Ishikawa (cell line): ENCODE results near the gene CLDN14.
A peak's percentile ranks its signal among the peaks of the same experiment; 100 is the strongest.

Experiments
- EGR1 ChIP-seq: IDR thresholded peaks from 2 replicates; pipeline ENCODE4 v1.6.1; 2012
- EP300 ChIP-seq: IDR thresholded peaks from 2 replicates; pipeline ENCODE4 v1.6.1; 2012; ENCODE audit warnings: borderline replicate concordance
- FOXM1 ChIP-seq: IDR thresholded peaks from 2 replicates; pipeline ENCODE4 v1.6.1; 2012; ENCODE audit warnings: low read depth, borderline replicate concordance
- MAX ChIP-seq: IDR thresholded peaks from 2 replicates; pipeline ENCODE4 v1.6.1; 2012
- NFIC ChIP-seq: IDR thresholded peaks from 2 replicates; pipeline ENCODE4 v1.6.1; 2012
- RAD21 ChIP-seq: IDR thresholded peaks from 2 replicates; pipeline ENCODE4 v1.6.1; 2012; ENCODE audit warnings: low read depth
- REST ChIP-seq: IDR thresholded peaks from 2 replicates; pipeline ENCODE4 v1.6.1; 2012; ENCODE audit warnings: low read depth, mild to moderate bottlenecking

- no peak for TF ChIP-seq EGR1
- TF ChIP-seq REST, result no peak
- TF ChIP-seq NFIC, result no peak
- TF ChIP-seq EP300, result no peak
- no peak for TF ChIP-seq FOXM1
- no peak for TF ChIP-seq RAD21
- peak; percentile 29 for TF ChIP-seq MAX
Observed at GRCh38 chr21:36428761-36429432, 51.0 kb downstream of the CLDN14 start.
